Activated CD4-positive, alpha-beta T cell treated with anti-CD3 and anti-CD28 coated beads, Interleukin-2, amount 50 U/mL, for 48 hours (primary cell): ENCODE results near the gene HILPDA.
A peak's percentile ranks its signal among the peaks of the same experiment; 100 is the strongest.

Experiments used
- DNase-seq, 2 experiments: peaks; one replicate each; pipeline ENCODE4 v3.0.0-alpha.2; 2020

The HILPDA gene

GRCh38 chr7:128455543-128456254 lies at the start of gene HILPDA:
Gene HILPDA, plus strand, starts transcription at chr7:128455878. Its CDS starts 1,391 bp downstream, at chr7:128457269.
- DNase-seq = peak; percentile 93 to 95

GRCh38 chr7:128406314-128407232 lies 49.1 kb upstream of the HILPDA start:
- no peak for DNase-seq

GRCh38 chr7:128407233-128407589 lies 48.5 kb upstream of the HILPDA start:
- no peak for DNase-seq

GRCh38 chr7:128407751-128408708 lies 47.6 kb upstream of the HILPDA start:
- no peak for DNase-seq

DNA sequence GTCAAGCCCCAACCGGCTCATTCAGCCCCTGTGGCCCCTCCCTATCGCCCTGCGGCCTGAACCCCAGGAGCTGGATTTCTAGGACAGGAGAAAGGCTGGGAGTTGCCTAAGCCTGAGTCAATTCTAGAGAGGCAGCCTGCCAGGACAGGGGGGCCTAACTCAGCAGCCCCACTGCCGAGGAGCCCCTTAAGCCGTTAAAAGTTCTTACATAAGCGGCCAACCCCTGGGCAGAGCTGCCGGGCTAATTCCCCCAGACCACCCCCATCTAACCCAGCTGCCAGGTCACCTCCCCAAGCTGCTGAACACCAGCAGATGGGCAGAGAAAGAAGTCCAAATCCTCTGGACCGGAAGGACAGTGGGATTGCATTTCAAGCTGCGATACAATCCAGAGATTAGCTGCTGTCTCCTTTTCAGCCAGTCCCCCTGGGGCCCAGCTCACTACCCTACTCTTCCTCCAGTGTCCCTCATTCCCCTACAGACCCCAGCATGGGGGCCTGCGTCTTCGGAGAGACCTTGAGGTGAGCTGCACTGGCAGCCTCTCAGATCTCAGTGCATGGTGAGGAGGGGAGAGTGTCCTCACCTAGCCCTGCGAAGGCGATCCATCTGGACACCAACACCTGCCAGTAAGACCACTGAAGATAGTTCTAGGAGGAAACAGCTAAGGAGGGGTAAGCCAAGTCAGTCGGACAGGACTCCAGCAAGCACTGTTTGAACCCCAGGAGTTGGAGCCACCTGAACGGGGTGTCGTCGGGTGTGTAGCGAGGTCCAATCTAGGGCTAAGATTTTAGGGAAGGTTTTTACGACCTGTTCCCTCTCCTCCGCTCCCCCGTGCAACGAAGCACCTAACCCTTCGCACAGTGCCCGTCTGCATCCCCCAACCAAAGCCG lies 46.7 kb upstream of the HILPDA start:
- no peak for DNase-seq

GRCh38 chr7:128409596-128410450 lies 45.9 kb upstream of the HILPDA start, which contains the start of gene IMPDH1:
Gene IMPDH1, minus strand, starts transcription at chr7:128409982. Its CDS starts 81 bp downstream, at chr7:128409901.
- DNase-seq = peak; percentile 94 to 96

- DNase-seq = no peak
Observed at GRCh38 chr7:128410451-128410753, 45.3 kb upstream of the HILPDA start.

GRCh38 chr7:128415217-128415785 lies 40.4 kb upstream of the HILPDA start:
- DNase-seq = no peak

DNA sequence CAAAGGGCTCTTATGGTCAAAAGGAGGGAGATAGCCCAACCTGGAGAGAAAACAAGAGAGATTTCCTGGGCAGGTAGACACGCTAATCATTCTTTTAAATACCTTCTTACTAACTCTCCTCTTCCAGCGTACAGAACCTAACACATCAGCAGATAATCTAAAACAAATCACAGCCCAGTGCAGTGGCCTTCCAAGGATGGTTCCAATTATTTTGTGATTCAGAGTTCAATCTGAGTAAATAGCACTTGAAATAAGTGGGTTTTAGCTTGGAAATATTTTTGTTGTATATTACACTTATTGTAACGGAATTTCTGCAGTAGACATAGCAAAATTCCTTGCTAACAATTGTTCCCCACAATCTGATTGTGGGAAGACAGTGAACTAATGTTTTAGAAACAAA lies 38.6 kb upstream of the HILPDA start:
- DNase-seq = no peak

DNA sequence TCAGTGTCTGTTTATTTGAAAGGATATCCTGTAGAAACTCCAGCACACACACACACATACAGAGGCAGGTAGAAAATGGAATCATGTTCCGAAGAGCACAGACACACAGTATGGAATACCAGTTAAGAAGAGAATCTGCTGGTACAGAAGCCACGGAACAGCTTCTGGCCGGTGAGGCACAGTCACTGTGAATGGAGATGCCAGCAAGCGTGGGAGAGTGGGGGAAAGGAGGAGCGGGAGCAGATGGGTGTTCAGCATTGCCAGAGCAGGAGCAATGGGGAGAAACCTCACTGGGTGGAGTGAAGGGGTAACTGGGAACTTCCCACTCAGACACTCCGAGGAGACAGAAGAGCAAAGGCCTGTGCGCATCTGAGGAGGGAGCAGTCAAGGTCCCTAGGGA lies 36.4 kb upstream of the HILPDA start:
- no peak for DNase-seq

GRCh38 chr7:128420773-128421172 lies 34.9 kb upstream of the HILPDA start:
- DNase-seq = no peak

- DNase-seq = no peak
Observed at GRCh38 chr7:128421384-128421783, 34.3 kb upstream of the HILPDA start.

- DNase-seq = no peak
Observed at GRCh38 chr7:128422037-128422436, 33.6 kb upstream of the HILPDA start.

GRCh38 chr7:128422842-128423241 lies 32.8 kb upstream of the HILPDA start:
- no peak for DNase-seq

GRCh38 chr7:128424686-128425275 lies 30.9 kb upstream of the HILPDA start:
- DNase-seq = no peak

- DNase-seq = peak; percentile 90 to 91
Observed at GRCh38 chr7:128425850-128426249, 29.8 kb upstream of the HILPDA start.

- peak in 1 of 2 experiments; percentile 29 for DNase-seq
Observed at GRCh38 chr7:128427289-128427891, 28.3 kb upstream of the HILPDA start.

DNA sequence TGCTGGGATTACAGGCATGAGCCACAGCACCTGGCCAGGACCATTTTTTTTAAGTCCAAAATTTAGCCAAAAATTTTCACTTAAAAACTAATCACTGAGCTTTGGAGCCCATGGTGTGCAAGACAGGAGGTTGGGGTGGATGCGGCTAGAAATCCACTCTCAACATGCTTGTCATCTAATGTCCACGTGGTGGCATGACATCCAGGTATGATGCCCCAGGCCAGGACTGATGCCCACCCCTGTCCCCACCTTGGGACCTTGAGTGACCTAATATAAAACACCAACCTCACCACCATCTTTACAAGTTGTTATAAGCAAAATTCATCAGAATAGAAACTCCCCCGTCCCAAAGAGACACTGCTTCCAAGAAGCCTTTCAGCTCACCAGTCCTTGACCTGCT lies 25.5 kb upstream of the HILPDA start:
- no peak for DNase-seq

DNA sequence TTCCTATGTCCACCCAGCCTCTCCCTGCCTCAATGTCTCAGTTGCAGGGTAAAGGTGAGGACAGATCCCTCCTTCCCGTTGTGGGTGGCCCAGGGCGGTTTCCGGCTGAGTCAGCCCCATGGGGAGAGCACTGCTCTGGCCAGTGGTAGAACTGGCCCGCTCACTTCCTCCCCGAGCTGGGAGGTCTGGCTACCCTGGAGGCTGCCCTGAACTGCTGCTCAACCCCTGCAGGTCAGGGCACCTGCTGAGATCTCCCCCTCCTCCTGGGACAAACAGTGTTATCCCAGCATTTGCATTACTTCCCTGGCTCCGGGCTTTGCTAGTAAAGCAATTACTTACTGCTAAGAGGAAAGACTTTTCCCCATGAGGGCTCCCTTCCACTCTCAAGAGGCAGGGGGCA lies 24.5 kb upstream of the HILPDA start:
- DNase-seq = no peak

- DNase-seq = no peak
Observed at GRCh38 chr7:128431754-128432153, 23.9 kb upstream of the HILPDA start.
